Upper lobe of left lung (tissue), 6 donors: ENCODE results near the gene LRPAP1. TPM values are rescaled to one million over a fixed set of nuclear protein-coding genes. Genes with fewer than 3 reads are reported as not detected.

Experiments
- ATAC-seq, 2 donors: fragments of 200-7000 bp; cut with Tn5 transposase; one replicate each; pipeline ENCODE4 v1.9.1; 2022; ENCODE audit warnings: mild to moderate bottlenecking in 2 of 2, moderate library complexity in 2 of 2; ENCODE audit not compliant: low FRiP score in 2 of 2
- DNase-seq, 2 donors: peaks; one replicate each; pipeline ENCODE4 v3.0.0-alpha.2; 2019 to 2020
- H3K27ac ChIP-seq, 4 donors: fragments of 200-600 bp; sonication (generic); one replicate each; pipeline ENCODE4 v1.5.1; 2016 to 2019
- H3K27me3 ChIP-seq, 4 donors: fragments of 200-600 bp; sonication (generic); one replicate each; pipeline ENCODE4 v1.5.1; 2017 to 2019
- H3K36me3 ChIP-seq, 4 donors: fragments of 200-600 bp; sonication (generic); one replicate each; pipeline ENCODE4 v1.5.1; 2016 to 2019
- H3K4me1 ChIP-seq, 4 donors: fragments of 200-600 bp; sonication (generic); one replicate each; pipeline ENCODE4 v1.5.1; 2018 to 2019
- H3K4me3 ChIP-seq, 4 donors: fragments of 200-600 bp; sonication (generic); one replicate each; pipeline ENCODE4 v1.5.1; 2017 to 2019; ENCODE audit warnings: mild to moderate bottlenecking in 2 of 4, moderate library complexity in 1 of 4
- H3K9me3 ChIP-seq, 4 donors: fragments of 200-600 bp; sonication (generic); one replicate each; pipeline ENCODE4 v1.5.1; 2018 to 2019
- CTCF ChIP-seq, 6 experiments: fragments of 450-650 bp in 4 of 6; fragments of 200-600 bp in 2 of 6; sonication (generic) in 2 of 6; IDR thresholded peaks; one replicate each; pipeline ENCODE4 v1.5.1; 2016 to 2019; ENCODE audit warnings: antibody characterized with exemption in 6 of 6
- EP300 ChIP-seq, 4 donors: sonication (generic); formaldehyde crosslinking; IDR thresholded peaks; one replicate each; pipeline ENCODE4 v1.5.1; 2017; ENCODE audit warnings: antibody characterized with exemption in 4 of 4, control low read depth in 2 of 4
- POLR2A ChIP-seq, 4 donors: fragments of 450-650 bp; IDR thresholded peaks; one replicate each; pipeline ENCODE4 v1.5.1; 2016 to 2017; ENCODE audit warnings: antibody characterized with exemption in 4 of 4, mild to moderate bottlenecking in 2 of 4
- POLR2AphosphoS5 ChIP-seq, 2 donors: sonication (generic); formaldehyde crosslinking; IDR thresholded peaks; one replicate each; pipeline ENCODE4 v1.5.1; 2017; ENCODE audit warnings: antibody characterized with exemption in 2 of 2
- WGBS, 2 donors: methylation state at CpG; one replicate each; pipeline ENCODE4 v1.1.5; 2017 to 2018; 5-methylcytosine and 5-hydroxymethylcytosine counted together
- total RNA-seq, 6 donors: library from RNA; depleted of rRNA in 4 of 6; stranded (reverse); fragments of >200 nt in 4 of 6; gene quantifications; one replicate each; pipeline versions ENCODE4 v1.1.0 to v1.2.1, GENCODE V29; 2016 to 2021
- donor health status: DM: no; HTN: no; CAD: no; lungs with moderate emphysema.
- donor health status: DM: no; HTN: yes; CAD: no; lungs with severe emphysema.

Gene LRPAP1
- total RNA-seq, 6 donors from 2014 or later: 98.5 to 267 (median 251) TPM

GRCh38 chr4:3521621-3522325 is 10.4 kb downstream of the LRPAP1 start:
- no peaks in the 10 kb centered on the region for H3K9me3 ChIP-seq
- TF ChIP-seq POLR2A (IDR thresholded peaks at IDR 0.05) (no peak), POLR2AphosphoS5 (IDR thresholded peaks at IDR 0.05) (no peak), EP300 (IDR thresholded peaks at IDR 0.05) (no peak), CTCF (IDR thresholded peaks at IDR 0.05) (no peak)
- peak; percentile 16 to 42 for DNase-seq
- no peak for ATAC-seq
- no peaks in the 10 kb centered on the region for H3K4me1 ChIP-seq
- no peak overlapping the region for H3K4me3 ChIP-seq
- H3K27me3 ChIP-seq: no peaks in the 10 kb centered on the region
- H3K36me3 ChIP-seq: peaks cover 36 to 96% (median 85%) of the 10 kb centered on the region in 4 donors
- WGBS, 2 donors: 91 to 95% methylated on average over 8 to 16 of the region's 16 CpGs
- no peak overlapping the region for H3K27ac ChIP-seq

DNA sequence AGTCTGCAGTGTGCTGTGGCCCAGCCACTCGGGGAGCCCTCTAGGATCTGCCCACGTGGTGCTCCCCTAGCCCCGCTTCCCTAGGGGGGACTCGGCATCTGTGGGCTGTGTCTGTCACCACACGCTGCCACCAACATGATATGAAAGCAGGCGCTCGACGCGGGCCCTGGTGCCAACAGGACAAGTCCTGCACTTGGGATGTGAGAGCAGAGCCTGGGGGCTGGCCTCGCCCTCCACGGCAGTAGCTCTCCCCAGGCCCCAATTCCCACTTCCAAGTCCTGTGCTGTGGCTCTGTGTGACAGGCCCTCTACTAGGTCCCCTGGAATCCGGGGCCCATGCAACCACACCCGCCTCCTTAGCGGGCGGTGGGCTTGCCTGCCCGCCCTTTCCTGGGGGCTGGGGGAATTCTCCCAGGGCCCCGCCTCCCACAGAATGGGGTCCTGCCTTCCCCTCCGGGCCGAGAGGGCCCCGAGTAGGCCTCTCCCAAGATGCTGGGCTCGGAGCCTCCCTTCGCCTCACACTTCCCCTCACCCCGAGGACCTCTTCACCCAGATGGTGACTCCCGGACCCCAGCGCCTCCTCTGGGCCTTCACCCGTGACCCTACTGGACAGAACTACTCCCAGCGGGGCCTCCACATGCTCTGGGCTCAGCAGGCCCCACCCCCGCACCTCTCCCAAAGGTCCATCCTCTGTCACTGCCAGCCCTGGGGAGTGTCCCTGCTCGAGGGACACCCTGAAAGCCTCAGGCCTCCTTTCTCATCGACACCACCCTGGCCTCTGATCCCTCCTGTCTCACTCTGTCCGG is 11.2 kb downstream of the LRPAP1 start:
- TF ChIP-seq POLR2A (IDR thresholded peaks at IDR 0.05) (no peak), POLR2AphosphoS5 (IDR thresholded peaks at IDR 0.05) (peak in 1 of 2 donors; percentile 7)

GRCh38 chr4:3520276-3520675 is 11.9 kb downstream of the LRPAP1 start:
- Histone ChIP-seq H3K27me3 (no peaks in the 10 kb centered on the region), H3K27ac (no peak overlapping the region), H3K4me1 (no peaks in the 10 kb centered on the region), H3K4me3 (no peak overlapping the region), H3K9me3 (no peaks in the 10 kb centered on the region), H3K36me3 (peaks cover 45 to 100% (median 94%) of the 10 kb centered on the region in 4 donors)
- ATAC-seq: no peak
- no peak for DNase-seq
- WGBS, 2 donors: 89 to 92% methylated on average over 9 to 11 of the region's 11 CpGs
- TF ChIP-seq POLR2A (IDR thresholded peaks at IDR 0.05): no peak
- no peak for TF ChIP-seq CTCF (IDR thresholded peaks at IDR 0.05)
- TF ChIP-seq POLR2AphosphoS5 (IDR thresholded peaks at IDR 0.05): no peak
- no peak for TF ChIP-seq EP300 (IDR thresholded peaks at IDR 0.05)

More for the DNA sequence above, 11.2 kb downstream of the LRPAP1 start:
- Histone ChIP-seq H3K27ac (no peak overlapping the region), H3K27me3 (no peaks in the 10 kb centered on the region), H3K36me3 (peaks cover 44 to 100% (median 92%) of the 10 kb centered on the region in 4 donors), H3K4me1 (no peaks in the 10 kb centered on the region), H3K4me3 (no peak overlapping the region), H3K9me3 (no peaks in the 10 kb centered on the region)
- WGBS, 2 donors: 95 to 97% methylated on average over 13 to 31 of the region's 31 CpGs
- ATAC-seq (no peak), DNase-seq (peak; percentile 18 to 71)

GRCh38 chr4:3519468-3520264 is 12.6 kb downstream of the LRPAP1 start:
- ATAC-seq: no peak
- Histone ChIP-seq H3K27me3 (no peaks in the 10 kb centered on the region), H3K4me1 (no peaks in the 10 kb centered on the region), H3K27ac (no peak overlapping the region), H3K36me3 (peaks cover 45 to 100% (median 94%) of the 10 kb centered on the region in 4 donors), H3K4me3 (no peak overlapping the region), H3K9me3 (no peaks in the 10 kb centered on the region)
- WGBS, 2 donors: 89 to 91% methylated on average over 15 to 23 of the region's 23 CpGs
- DNase-seq: peak in 1 of 2 donors; percentile 27
- TF ChIP-seq CTCF (IDR thresholded peaks at IDR 0.05): no peak
- TF ChIP-seq POLR2A (IDR thresholded peaks at IDR 0.05): no peak
- no peak for TF ChIP-seq POLR2AphosphoS5 (IDR thresholded peaks at IDR 0.05)
- no peak for TF ChIP-seq EP300 (IDR thresholded peaks at IDR 0.05)

DNA sequence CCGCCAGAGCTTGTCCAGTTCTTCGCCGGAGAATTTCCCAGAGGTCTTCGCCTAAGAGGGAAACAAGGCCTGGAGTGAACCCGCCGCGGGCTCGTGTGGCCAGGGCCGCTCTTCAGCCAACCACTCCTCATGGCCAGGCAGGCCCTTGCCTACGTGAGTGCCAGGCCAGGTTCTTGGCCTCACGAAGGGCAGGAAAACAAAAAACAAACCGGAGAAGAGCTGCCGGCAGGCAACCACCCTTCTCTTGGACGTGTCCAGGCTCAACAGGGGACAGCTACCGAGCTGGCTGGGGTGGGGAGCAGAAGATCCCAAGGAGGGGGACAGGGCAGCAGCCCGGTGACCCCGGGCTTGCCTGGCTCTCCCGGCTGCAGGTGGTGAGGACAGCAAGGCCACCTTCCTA is 13.3 kb downstream of the LRPAP1 start:
- Histone ChIP-seq H3K27me3 (no peaks in the 10 kb centered on the region), H3K36me3 (peaks cover 46 to 100% (median 94%) of the 10 kb centered on the region in 4 donors), H3K4me3 (no peak overlapping the region), H3K9me3 (no peaks in the 10 kb centered on the region), H3K27ac (no peak overlapping the region), H3K4me1 (no peaks in the 10 kb centered on the region)
- TF ChIP-seq POLR2AphosphoS5 (IDR thresholded peaks at IDR 0.05): no peak
- no peak for TF ChIP-seq EP300 (IDR thresholded peaks at IDR 0.05)
- no peak for TF ChIP-seq POLR2A (IDR thresholded peaks at IDR 0.05)
- no peak for TF ChIP-seq CTCF (IDR thresholded peaks at IDR 0.05)
- WGBS, 2 donors: 90 to 91% methylated on average over 11 to 18 of the region's 18 CpGs
- ATAC-seq (no peak), DNase-seq (peak in 1 of 2 donors; percentile 59)
